SJSA1 (cell line): Measurements from ENCODE around the gene MAST2. TPM values are rescaled to one million over a fixed set of nuclear protein-coding genes. Genes with fewer than 3 reads are reported as not detected.

ENCODE experiments used
- DNase-seq, 2 experiments: peaks; one replicate each; pipeline ENCODE4 v3.0.0-alpha.2; 2015 to 2020; ENCODE audit warnings: low spot score in 2 of 2, low read depth in 1 of 2
- H3K27ac ChIP-seq: fragments of 250-450 bp; sonication (Bioruptor Pico); 2 replicates; pipeline ENCODE4 v1.5.1; 2020; ENCODE audit warnings: mild to moderate bottlenecking, moderate library complexity
- H3K27me3 ChIP-seq: fragments of 250-450 bp; sonication (Bioruptor Pico); replicated peaks from 2 replicates; pipeline ENCODE4 v1.5.1; 2020; ENCODE audit warnings: mild to moderate bottlenecking, moderate library complexity
- H3K36me3 ChIP-seq: fragments of 250-450 bp; sonication (Bioruptor Pico); 2 replicates; pipeline ENCODE4 v1.5.1; 2020; ENCODE audit warnings: mild to moderate bottlenecking
- H3K4me1 ChIP-seq: fragments of 250-450 bp; sonication (Bioruptor Pico); replicated peaks from 2 replicates; pipeline ENCODE4 v1.6.1; 2021; ENCODE audit warnings: mild to moderate bottlenecking
- H3K4me3 ChIP-seq: fragments of 250-450 bp; sonication (Bioruptor Pico); 2 replicates; pipeline ENCODE4 v1.5.1; 2020; ENCODE audit warnings: mild to moderate bottlenecking
- H3K9me3 ChIP-seq: fragments of 250-450 bp; sonication (Bioruptor Pico); replicated peaks from 2 replicates; pipeline ENCODE4 v1.5.1; 2020; ENCODE audit warnings: mild to moderate bottlenecking
- total RNA-seq: library from RNA; depleted of rRNA; stranded (reverse); fragments of >200 nt; shearing (Covaris generic); gene quantifications from 2 replicates; pipeline ENCODE4 v1.2.3, GENCODE V29; 2014

MAST2 gene
- total RNA-seq, 1 experiment from 2014 or later: 16.8 TPM

DNA sequence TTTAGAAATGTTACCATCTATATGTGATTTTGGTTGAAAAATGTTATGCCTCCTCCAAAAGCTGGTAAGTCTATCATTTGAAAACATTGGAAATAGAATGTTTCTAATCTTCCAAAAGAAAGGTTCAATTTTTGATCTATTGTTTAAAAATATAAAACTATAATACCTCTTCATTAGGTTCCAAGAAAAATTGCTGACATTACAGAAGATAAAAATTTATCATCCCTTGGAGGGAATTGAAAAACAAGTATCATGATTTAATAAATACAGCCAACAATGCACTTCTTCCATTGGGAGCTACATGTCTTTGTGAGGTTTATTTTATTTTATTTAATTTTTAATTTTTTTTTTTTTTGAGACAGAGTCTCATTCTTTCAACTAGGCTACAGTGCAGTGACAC is 180.6 kb downstream of the MAST2 start:
- no peak overlapping the region for H3K4me3 ChIP-seq
- no peaks in the 10 kb centered on the region for H3K36me3 ChIP-seq
- no peak overlapping the region for H3K27ac ChIP-seq
- no peaks in the 10 kb centered on the region for H3K9me3 ChIP-seq
- no peak for DNase-seq
- no peaks in the 10 kb centered on the region for H3K4me1 ChIP-seq
- H3K27me3 ChIP-seq: no peaks in the 10 kb centered on the region

DNA sequence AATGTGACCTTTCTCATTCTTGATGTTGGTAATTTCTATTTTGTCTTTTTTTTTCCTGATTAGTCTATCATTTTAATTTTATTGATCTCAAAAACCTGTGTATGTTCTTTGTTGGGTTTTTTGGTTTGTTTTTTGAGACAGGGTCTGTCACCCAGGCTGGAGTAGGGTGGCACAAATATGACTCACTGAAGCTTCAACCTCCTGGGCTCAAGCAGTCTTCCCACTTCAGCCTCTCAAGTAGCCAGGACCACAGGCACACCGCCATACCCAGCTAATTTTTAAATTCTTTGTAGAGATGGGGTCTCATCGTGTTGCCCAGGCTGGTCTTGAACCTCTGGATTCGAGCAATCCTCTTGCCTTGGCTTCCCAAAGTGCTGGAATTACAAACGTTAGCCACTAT is 183.8 kb downstream of the MAST2 start:
- H3K4me1 ChIP-seq: no peaks in the 10 kb centered on the region
- no peak overlapping the region for H3K27ac ChIP-seq
- no peaks in the 10 kb centered on the region for H3K9me3 ChIP-seq
- H3K4me3 ChIP-seq: no peak overlapping the region
- H3K36me3 ChIP-seq: no peaks in the 10 kb centered on the region
- H3K27me3 ChIP-seq: no peaks in the 10 kb centered on the region
- no peak for DNase-seq

DNA sequence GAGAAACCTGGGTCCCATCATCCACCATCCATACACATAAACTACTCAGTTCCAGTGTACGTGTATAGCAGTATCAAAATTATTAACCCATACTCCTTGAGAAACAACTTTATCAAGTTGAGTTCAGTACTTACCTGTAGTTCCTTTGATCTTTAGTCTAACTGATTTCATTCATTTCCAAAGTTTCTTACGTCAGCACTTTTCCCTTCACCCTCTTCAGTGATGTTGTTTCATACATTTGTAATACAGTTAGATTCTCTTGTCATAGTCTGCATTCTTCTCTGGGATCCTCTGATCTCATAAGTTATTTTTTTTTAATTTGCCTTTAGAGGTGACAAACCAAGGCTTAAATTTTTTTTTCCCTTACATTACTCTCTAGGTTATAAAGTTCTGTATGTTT is 185.8 kb downstream of the MAST2 start:
- H3K36me3 ChIP-seq: no peaks in the 10 kb centered on the region
- DNase-seq: no peak

DNA sequence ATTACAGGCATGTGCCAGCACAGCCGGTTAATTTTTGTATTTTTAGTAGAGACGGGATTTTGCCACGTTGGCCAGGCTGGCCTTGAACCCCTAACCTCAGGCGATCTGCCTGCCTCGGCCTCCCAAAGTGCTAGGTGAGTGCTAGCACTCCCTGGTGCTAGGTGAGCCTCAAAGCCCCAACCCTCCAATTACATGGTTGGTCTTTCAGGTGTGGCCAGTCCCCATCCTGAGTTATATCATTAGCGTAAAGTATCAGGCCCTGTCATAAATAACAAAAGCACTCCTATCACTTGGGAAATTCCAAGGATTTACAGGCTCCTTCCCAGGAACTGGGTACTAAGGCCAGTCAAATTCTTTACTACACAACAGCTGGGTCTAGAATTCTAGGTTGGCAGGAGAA is 191.0 kb downstream of the MAST2 start:
- DNase-seq: no peak
- Histone ChIP-seq H3K9me3 (no peaks in the 10 kb centered on the region), H3K4me3 (no peak overlapping the region)

More for the DNA sequence above, 185.8 kb downstream of the MAST2 start:
- Histone ChIP-seq H3K27ac (no peak overlapping the region), H3K9me3 (no peaks in the 10 kb centered on the region), H3K4me3 (no peak overlapping the region), H3K4me1 (no peaks in the 10 kb centered on the region), H3K27me3 (no peaks in the 10 kb centered on the region)

DNA sequence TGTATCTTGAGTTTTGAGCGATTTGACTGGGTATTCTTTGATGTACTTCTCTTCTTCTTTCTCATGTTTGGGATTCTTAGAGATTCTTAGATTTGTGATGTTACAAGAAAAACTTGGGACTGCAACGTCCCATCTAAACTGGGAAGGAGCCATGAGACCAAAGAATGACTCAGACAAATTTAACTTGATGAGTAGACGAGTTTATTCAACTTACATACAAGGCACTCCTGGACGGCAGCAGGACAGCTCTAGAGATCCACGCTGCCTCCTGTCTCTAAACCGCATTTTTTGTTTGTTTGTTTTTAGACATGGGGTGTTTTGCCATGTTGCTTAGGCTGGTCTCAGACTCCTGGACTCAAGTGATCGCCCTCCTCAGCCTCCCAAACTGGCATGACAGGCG is 191.9 kb downstream of the MAST2 start:
- Histone ChIP-seq H3K4me1 (peaks cover 11% of the 10 kb centered on the region), H3K27me3 (no peaks in the 10 kb centered on the region), H3K36me3 (peaks cover 13% of the 10 kb centered on the region), H3K27ac (no peak overlapping the region), H3K9me3 (no peaks in the 10 kb centered on the region), H3K4me3 (no peak overlapping the region)
- peak; percentile 43 to 46 for DNase-seq

More for the DNA sequence above, 191.0 kb downstream of the MAST2 start:
- no peaks in the 10 kb centered on the region for H3K27me3 ChIP-seq
- peaks cover 11% of the 10 kb centered on the region for H3K4me1 ChIP-seq
- no peak overlapping the region for H3K27ac ChIP-seq
- peaks cover 5% of the 10 kb centered on the region; the same call in 1 of the 2 replicates for H3K36me3 ChIP-seq

DNA sequence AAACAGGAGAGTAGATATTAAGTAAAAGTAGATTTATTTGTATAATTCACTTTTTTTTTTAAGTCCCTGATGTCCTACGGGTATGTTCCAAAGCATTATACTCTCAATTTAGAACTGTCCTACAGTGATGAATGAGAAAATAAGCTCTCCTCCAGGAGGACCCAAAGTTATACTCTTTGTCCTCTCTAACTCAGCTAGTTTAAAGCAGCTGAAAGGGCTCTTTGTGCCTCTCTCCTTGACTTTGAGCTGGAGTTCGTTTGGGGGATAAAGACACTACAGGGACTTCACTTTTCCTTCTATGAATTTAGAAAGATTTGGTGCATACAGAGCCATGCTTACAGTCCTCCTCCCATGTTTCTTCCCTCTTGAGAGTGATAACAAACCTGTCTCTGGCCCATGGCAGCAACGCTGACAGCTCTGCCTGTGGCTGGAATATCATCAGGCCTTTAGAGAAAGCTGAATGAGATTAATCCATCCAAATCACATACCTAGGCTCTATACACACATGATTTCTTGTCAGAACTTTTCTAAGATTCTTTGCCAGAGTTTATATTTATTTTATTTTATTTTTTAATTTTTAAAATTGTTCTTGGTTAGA is 194.7 kb downstream of the MAST2 start:
- Histone ChIP-seq H3K36me3 (peaks cover 25% of the 10 kb centered on the region), H3K4me3 (no peak overlapping the region)

DNA sequence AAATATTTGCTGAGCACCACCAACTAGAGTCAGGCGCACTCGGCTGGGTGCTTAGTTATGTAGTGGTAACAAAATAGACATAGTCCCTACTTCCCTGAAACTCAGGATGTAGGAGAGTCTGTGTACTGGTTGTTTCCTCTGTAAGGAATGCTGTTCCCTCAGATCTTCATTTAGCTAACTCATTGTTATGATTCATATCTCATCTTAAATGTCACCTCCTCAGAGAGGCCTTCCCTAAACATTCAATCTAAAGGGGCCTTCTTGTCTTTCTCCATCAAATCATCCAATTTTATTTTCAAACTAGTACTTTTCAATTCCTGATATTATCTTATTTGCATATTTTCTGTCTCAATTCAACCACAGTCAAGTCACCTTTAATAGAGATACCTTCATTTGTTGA is 196.1 kb downstream of the MAST2 start:
- DNase-seq: no peak
- no peak overlapping the region for H3K27ac ChIP-seq

More for the DNA sequence above, 194.7 kb downstream of the MAST2 start:
- H3K27me3 ChIP-seq: no peaks in the 10 kb centered on the region
- H3K9me3 ChIP-seq: no peaks in the 10 kb centered on the region
- H3K4me1 ChIP-seq: peaks cover 11% of the 10 kb centered on the region
- DNase-seq: no peak
- no peak overlapping the region for H3K27ac ChIP-seq

DNA sequence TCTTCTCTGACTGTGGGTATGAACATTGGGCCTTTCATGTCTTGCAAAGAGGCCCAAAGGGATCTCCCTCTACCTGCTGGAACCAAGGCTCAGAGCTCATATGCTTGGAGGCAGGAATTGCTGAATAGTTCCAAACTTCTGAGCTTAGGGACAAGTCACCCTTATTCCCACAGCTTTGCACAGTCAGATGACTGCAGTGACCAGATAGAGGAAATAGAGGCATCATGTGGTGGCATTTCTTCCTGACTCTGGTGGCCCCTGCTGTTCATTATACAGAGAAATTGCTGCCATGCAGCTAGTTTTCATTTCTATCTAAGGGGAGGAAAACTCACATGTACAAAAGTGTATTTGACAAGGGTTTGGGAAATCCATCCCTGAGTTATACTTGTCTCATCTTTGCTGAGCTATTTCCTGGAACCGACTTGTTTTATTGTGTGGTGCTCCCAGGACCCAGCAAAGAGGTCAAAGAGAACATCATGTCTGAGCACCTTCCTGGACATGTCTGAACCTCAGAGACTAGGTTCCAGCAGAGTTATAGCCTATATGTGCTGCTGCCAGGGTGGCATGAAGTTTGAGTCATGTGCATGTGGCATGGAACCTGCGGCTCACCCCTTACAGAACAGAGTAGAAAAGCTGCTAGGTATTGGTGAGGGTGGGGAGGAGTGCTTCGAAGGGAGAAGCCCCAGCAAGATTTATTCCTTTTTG is 197.8 kb downstream of the MAST2 start:
- no peak for DNase-seq
- Histone ChIP-seq H3K4me1 (no peaks in the 10 kb centered on the region), H3K27me3 (no peaks in the 10 kb centered on the region), H3K27ac (no peak overlapping the region), H3K4me3 (no peak overlapping the region), H3K9me3 (0 out of 2 replicates have a peak, but pooled peaks cover 2% of the 10 kb centered on the region), H3K36me3 (peaks cover 27% of the 10 kb centered on the region)

More for the DNA sequence above, 196.1 kb downstream of the MAST2 start:
- Histone ChIP-seq H3K4me3 (no peak overlapping the region), H3K27me3 (no peaks in the 10 kb centered on the region), H3K9me3 (no peaks in the 10 kb centered on the region), H3K36me3 (peaks cover 25% of the 10 kb centered on the region), H3K4me1 (peaks cover 11% of the 10 kb centered on the region)

DNA sequence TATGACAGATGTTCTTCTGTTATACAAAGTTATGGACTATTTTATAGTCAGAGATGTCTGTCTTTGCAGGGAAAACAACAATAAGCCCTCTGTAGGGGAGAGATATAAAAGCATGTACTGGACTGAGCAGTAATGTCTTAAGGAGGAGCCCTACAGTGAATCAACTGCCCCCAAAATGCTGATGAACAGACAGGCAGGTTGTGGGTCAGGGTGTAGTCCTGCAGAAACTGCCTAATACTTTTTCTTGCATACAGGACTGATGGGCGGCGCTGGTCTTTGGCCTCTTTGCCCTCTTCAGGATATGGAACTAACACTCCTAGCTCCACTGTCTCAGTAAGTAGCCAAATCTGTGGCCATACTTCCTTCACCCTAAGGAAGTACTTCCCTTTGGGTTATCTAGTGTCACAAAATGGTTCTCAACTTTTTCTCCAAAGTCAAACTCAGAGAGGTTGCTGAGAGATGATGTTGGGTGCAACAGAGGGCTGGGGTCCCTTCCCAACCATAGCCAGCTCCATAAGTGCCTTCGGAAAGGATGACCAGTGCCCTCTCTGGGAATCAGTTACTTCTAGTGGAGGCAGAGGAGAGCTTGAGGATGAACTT is 199.2 kb downstream of the MAST2 start:
- Histone ChIP-seq H3K4me3 (no peak overlapping the region), H3K4me1 (no peaks in the 10 kb centered on the region), H3K27me3 (no peaks in the 10 kb centered on the region), H3K27ac (no peak overlapping the region), H3K9me3 (0 out of 2 replicates have a peak, but pooled peaks cover 2% of the 10 kb centered on the region), H3K36me3 (peaks cover 41% of the 10 kb centered on the region)
- DNase-seq: no peak

DNA sequence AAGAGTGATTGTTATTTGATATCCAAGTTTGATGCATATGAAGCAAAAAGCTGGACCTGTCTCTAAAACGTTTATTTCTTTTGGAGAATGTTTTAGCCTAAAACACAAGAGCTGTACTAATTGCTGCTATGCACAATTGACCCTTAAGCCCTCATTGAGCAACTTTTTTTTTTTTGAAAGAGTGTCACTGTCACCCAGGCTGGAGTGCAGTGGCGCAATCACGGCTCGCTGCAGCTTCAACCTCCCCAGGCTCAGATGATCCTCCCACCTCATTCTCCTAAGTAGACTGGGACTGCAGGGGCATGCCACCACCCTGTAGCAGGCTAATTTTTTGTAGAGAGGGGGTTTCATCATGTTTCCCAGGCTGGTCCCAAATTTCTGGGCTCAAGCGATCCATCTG is 199.9 kb downstream of the MAST2 start:
- Histone ChIP-seq H3K27me3 (no peaks in the 10 kb centered on the region), H3K4me1 (no peaks in the 10 kb centered on the region), H3K4me3 (no peak overlapping the region), H3K27ac (no peak overlapping the region), H3K36me3 (peaks cover 46% of the 10 kb centered on the region), H3K9me3 (0 out of 2 replicates have a peak, but pooled peaks cover 2% of the 10 kb centered on the region)
- no peak for DNase-seq

DNA sequence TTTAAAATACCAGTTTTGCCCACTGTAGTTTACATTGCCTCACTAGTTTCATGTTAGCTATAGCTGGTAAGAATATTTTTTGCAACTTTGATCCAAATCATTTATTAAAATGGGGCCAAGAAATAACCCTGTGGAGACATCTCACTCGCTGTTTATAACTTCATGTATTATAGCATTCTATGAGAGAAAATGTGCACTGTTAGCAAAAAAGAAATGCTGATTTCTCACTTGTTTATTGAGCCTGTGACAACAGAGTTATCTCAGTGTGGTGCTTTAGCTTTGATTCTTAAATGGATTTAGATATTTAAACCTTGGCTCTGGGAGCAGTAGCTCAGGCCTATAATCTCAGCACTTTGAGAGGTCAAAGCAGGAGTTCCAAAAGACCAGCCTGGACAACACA is 201.1 kb downstream of the MAST2 start:
- no peaks in the 10 kb centered on the region for H3K4me1 ChIP-seq
- no peak overlapping the region for H3K4me3 ChIP-seq
- H3K36me3 ChIP-seq: peaks cover 52% of the 10 kb centered on the region
- H3K27me3 ChIP-seq: no peaks in the 10 kb centered on the region
- no peak overlapping the region for H3K27ac ChIP-seq
- no peak for DNase-seq
- H3K9me3 ChIP-seq: 0 out of 2 replicates have a peak, but pooled peaks cover 2% of the 10 kb centered on the region

DNA sequence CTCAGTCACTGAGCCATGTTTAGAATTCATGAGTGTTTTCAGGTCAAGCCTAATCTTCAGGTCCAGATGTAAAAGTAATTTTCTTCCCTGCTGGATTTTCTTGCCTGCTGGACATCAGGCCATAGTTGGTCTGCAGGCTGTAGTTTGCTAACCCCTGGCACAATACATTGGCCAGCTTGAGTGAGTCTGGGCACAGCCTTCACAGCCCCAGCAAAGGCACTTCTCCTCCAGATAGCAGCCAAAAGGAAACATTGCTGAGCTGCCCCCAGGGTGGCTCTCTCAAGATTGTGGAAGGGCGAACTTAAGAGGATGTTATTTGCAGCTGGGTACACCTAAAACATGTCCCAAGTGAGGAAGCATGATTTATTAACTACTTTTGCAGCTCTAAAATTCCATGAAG is 202.2 kb downstream of the MAST2 start:
- DNase-seq: no peak
- H3K4me1 ChIP-seq: no peaks in the 10 kb centered on the region
- H3K36me3 ChIP-seq: peaks cover 53% of the 10 kb centered on the region
- no peaks in the 10 kb centered on the region for H3K27me3 ChIP-seq
- H3K9me3 ChIP-seq: 0 out of 2 replicates have a peak, but pooled peaks cover 2% of the 10 kb centered on the region
- no peak overlapping the region for H3K4me3 ChIP-seq
- no peak overlapping the region for H3K27ac ChIP-seq

DNA sequence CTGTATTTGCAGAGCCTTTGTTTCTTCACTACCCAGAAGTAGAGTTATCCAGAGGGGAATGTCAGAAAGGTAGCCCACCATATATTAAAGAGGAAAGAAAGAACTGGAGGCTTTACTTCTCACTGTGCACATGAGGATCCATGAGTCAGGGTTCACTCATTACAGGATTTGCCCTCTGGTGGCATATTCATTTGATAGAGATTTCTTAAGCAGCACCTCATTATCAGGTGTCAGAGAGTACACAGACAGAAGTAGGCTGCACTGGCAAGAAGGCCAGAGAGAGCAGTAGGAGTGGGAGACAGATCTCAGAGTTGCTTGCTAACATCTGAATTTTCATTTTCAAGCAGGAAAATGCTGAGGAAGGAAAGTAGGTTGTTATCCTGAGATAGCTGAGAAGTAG is 205.2 kb downstream of the MAST2 start:
- Histone ChIP-seq H3K4me1 (no peaks in the 10 kb centered on the region), H3K36me3 (peaks cover 63% of the 10 kb centered on the region), H3K27ac (no peak overlapping the region), H3K4me3 (no peak overlapping the region), H3K9me3 (0 out of 2 replicates have a peak, but pooled peaks cover 2% of the 10 kb centered on the region), H3K27me3 (no peaks in the 10 kb centered on the region)
- no peak for DNase-seq

DNA sequence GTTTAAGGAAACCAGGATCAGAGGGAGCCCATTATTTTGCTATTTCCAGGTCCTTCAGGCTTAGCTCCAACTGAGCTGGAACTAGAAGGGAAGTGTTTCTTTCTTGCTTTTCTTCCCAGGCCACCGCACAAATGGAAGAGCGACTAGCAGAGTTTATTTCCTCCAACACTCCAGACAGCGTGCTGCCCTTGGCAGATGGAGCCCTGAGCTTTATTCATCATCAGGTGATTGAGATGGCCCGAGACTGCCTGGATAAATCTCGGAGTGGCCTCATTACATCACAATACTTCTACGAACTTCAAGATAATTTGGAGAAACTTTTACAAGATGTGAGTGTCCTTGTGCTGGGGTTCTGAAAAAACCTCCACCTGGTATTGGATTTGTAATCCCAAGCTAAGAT is 207.2 kb downstream of the MAST2 start:
- Histone ChIP-seq H3K9me3 (0 out of 2 replicates have a peak, but pooled peaks cover 2% of the 10 kb centered on the region), H3K27ac (no peak overlapping the region), H3K36me3 (peaks cover 63% of the 10 kb centered on the region), H3K4me3 (no peak overlapping the region), H3K27me3 (no peaks in the 10 kb centered on the region), H3K4me1 (no peaks in the 10 kb centered on the region)
- DNase-seq: peak in 1 of 2 experiments; percentile 16
